Suprapubic skin (tissue), 4 donors: ENCODE measurements around the gene SESN3.

Experiments
- POLR2A ChIP-seq, 2 donors: fragments of 450-650 bp; IDR thresholded peaks; one replicate each; pipeline ENCODE4 v1.6.1; 2017; ENCODE audit warnings: antibody characterized with exemption in 2 of 2, mild to moderate bottlenecking in 2 of 2, moderate library complexity in 2 of 2
- POLR2AphosphoS5 ChIP-seq, 3 donors: sonication (generic); formaldehyde crosslinking; IDR thresholded peaks; one replicate each; pipeline ENCODE4 v1.6.1; 2017; ENCODE audit warnings: antibody characterized with exemption in 3 of 3
- TF ChIP-seq, protein P1 (sequence below), 2 donors: fragments of 200-600 bp in 1 of 2; fragments of 450-650 bp in 1 of 2; sonication (generic) in 1 of 2; IDR thresholded peaks; one replicate each; pipeline ENCODE4 v1.5.1; 2016 to 2019; ENCODE audit warnings: antibody characterized with exemption in 2 of 2, mild to moderate bottlenecking in 1 of 2, moderate library complexity in 1 of 2

DNA sequence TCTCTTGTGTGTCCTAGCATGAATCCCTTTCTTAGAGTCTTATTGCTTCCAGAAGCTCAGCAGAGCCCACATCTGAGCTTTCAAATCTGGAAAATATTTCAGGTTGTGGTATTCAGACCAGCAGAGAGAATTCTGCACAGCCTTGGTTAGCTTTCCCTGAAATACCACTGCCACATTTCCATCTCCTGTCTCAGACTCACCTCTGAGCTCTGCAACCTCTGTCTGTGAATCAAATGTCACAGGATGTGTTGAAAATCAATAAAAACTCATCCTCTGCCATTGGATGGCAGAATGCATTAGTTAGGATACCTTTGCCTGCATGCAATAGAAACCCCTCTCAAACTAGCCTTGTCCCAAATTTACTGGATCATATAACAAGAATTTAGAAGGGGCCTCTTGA, 93.7 kb downstream of the SESN3 start:
- TF ChIP-seq, protein P1, sequence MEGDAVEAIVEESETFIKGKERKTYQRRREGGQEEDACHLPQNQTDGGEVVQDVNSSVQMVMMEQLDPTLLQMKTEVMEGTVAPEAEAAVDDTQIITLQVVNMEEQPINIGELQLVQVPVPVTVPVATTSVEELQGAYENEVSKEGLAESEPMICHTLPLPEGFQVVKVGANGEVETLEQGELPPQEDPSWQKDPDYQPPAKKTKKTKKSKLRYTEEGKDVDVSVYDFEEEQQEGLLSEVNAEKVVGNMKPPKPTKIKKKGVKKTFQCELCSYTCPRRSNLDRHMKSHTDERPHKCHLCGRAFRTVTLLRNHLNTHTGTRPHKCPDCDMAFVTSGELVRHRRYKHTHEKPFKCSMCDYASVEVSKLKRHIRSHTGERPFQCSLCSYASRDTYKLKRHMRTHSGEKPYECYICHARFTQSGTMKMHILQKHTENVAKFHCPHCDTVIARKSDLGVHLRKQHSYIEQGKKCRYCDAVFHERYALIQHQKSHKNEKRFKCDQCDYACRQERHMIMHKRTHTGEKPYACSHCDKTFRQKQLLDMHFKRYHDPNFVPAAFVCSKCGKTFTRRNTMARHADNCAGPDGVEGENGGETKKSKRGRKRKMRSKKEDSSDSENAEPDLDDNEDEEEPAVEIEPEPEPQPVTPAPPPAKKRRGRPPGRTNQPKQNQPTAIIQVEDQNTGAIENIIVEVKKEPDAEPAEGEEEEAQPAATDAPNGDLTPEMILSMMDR (IDR thresholded peaks at IDR 0.05) = no peak
- TF ChIP-seq POLR2AphosphoS5 (IDR thresholded peaks at IDR 0.05) = no peak
- no peak for TF ChIP-seq POLR2A (IDR thresholded peaks at IDR 0.05)
